Vagina (tissue), 2 donors: Measurements from ENCODE around the gene COL6A3.

ENCODE experiments used
- CTCF ChIP-seq, 3 experiments: fragments of 450-650 bp in 2 of 3; fragments of 200-600 bp in 1 of 3; sonication (generic) in 1 of 3; IDR thresholded peaks; one replicate each; pipeline ENCODE4 v1.5.1; 2017 to 2019; ENCODE audit warnings: antibody characterized with exemption in 3 of 3, mild to moderate bottlenecking in 2 of 3, moderate library complexity in 2 of 3
- POLR2A ChIP-seq, 2 donors: fragments of 450-650 bp; IDR thresholded peaks; one replicate each; pipeline ENCODE4 v1.6.1; 2017; ENCODE audit warnings: antibody characterized with exemption in 2 of 2, mild to moderate bottlenecking in 2 of 2, moderate library complexity in 2 of 2

DNA sequence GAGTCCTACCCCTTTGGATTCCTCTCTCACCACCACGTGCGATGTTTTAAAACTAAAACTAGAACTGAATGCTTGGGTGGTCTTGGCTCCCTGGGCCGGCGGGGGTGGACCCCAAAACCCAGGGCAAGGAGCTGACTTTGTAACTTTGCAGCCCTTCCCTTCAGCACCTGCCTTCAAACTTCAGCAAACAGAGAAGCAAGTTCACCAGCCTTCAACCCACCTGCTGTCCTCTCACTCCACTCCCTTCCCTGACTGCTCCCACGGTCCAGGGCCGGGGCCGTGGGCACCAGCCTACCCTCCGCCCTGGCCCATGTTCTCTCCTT is 54.5 kb downstream of the COL6A3 start:
- TF ChIP-seq CTCF (IDR thresholded peaks at IDR 0.05) (no peak), POLR2A (IDR thresholded peaks at IDR 0.05) (no peak)
